Esophagus mucosa (tissue), 1 donor: ENCODE data around the gene LSM7. TPM values are rescaled to one million over a fixed set of nuclear protein-coding genes. Genes with fewer than 3 reads are reported as not detected.

Source experiments
- ATAC-seq: fragments of 200-7000 bp; cut with Tn5 transposase; one replicate; pipeline ENCODE4 v1.9.1; 2020
- total RNA-seq: library from RNA; stranded (reverse); gene quantifications from one replicate; pipeline ENCODE4 v1.2.4, GENCODE V29; 2023
- donor health status: DM: yes; HTN: yes; CAD: no.

LSM7 gene
- total RNA-seq, 1 donor from 2014 or later, result 98.9 TPM

DNA sequence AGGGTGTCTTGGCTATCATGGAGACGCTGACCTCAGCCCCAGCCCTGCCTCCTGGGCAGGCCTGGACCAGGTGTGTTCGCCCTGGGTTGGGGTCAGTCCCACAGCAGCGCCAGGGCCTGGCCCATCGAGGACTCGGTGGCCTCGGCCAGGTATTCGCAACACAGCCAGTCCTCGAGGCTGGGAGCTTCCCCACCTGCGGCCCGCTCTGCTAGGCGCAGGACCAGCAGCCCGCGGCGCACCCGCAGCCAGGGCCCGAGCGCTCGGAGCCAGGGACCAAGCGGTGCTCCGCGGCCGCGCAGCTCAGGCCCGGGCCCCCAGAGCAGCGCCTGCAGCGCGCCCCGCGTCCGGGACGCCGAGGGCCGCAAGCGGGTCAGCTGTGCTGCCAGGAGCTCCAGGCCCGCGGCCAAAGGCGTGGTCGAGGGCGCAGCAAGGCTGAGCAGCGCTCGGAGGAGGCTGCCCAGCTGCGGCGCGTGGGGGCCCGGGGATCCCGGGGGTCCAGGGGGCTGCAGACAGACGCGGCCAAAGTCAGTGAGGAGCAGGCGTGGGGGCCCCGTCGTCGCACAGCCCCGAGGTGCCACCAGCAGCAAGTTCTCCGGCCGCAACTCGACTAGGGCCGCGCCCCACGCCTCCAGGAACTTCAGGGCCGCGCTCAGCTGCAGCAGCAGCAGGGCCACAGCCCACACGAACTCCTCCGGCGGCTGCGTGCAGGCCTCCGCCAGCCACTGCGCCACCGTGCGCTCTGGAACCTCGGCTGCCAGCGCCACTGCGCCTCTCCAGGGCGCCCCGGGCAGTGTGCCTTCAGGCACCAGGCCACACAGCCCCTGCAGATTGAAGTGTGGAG lies 52.6 kb downstream of the LSM7 start:
- ATAC-seq, result peak; percentile 41

DNA sequence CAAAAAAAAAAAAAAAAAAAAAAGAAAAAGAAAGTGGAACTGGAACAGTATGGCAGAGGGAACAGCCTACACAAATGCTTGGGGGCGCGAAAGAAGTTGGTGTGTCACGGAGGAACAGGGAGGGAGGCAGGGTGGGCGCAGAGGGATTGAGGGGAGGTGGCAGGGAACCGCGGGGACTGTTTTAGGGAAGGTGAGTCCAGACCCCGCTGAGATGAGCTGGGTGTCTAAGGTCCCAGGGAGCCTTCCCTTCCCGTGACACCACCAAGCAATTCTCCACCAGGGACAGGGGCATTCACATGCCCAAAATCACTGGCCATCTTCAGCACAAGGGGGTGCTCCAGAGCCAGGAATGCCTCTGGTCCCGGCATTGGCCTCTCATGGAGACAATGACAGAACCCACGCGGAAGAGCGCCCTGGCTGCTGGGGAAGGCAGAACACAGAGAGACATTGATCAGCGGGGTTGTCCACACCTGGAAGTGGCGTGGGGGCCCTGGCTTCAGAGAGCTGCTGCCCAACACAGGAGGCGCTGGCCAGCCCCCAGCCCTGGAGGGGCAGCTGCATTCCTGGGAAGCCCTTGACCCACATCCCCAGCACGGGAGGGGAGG lies 53.4 kb downstream of the LSM7 start:
- ATAC-seq, result peak; percentile 14

DNA sequence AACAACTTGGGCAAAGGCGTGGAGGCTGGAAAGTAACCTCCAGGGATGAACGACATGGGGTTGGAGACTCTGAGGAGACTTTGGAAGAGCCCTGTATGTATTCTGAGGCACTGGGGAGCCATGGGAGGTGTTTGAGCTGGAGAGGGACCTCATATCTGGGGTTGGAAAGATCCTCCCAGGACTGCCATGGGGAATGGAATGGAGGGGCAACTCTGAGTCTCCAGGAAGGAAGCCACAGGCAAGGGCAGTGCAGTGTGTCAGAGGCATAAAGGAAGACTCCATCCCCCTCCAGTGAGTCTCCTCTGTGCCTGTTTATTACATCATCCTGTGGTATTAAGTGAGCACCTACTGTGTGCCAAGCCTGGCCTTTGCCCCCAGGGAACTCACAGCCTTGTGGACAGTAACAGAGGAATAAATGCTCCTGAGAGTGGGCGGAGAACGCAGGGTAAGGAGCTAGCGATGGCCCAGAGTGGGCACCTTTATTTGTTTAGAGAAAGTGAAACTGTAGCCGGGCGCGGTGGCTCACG lies 54.1 kb downstream of the LSM7 start:
- no peak for ATAC-seq

DNA sequence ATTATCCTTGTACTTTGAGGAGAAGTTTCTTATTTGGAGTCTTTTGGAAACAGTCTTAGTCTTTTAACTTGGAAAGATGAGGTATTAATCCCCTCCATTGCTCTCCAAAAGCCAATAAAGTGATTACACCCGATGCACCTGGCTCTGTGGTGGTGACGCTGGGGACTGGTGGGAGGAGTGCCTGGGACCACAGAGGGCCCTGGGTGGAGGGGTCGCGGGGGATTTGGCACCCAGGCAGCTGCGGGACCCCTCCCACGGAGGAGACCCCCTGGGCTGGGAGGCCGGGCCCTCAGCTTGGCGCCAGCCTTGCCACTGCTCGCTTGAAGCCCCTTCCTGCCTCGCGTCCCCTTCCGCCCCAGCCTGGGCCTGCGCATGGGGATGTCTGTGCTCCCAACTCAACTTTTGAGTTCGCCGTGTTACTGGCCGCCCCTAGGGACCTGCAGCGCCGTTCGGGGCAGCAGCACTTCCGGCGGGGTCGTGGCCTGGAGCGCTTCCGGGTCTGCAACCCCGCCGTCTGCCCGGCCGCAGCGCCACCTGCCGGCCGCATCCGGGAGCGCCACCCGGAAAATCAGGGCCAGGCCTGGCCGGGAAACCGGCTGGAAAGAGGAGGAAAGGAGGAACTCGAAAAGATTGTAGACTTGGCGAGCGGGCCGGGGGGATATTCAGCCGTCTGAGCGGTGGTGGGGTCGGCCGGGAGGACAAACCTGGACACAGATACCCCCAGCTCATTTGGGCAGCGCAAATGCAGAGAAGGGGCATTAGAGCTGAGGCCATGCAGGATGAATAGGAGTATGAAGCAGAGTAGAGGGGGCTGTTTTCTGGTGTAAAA lies 54.8 kb downstream of the LSM7 start:
- peak; percentile 3 for ATAC-seq

Other genes with a start within 250 kb of the LSM7 start
- gene MOB3A, start 232.3 kb downstream of the LSM7 start, total RNA-seq, result 28.1 TPM
- 4.7 TPM for gene IZUMO4, start 231.7 kb downstream of the LSM7 start, total RNA-seq
- gene AP3D1, start 177.0 kb downstream of the LSM7 start, total RNA-seq, result 84.2 TPM
- 20.8 TPM for gene DOT1L, start 164.7 kb downstream of the LSM7 start, total RNA-seq
- 48.9 TPM for gene PLEKHJ1, start 92.3 kb downstream of the LSM7 start, total RNA-seq
- gene SF3A2, start 91.8 kb downstream of the LSM7 start, total RNA-seq, result 45.4 TPM
- 0.56 TPM for gene AMH, start 79.3 kb downstream of the LSM7 start, total RNA-seq
- gene JSRP1, start 72.2 kb downstream of the LSM7 start, total RNA-seq, result not detected
- gene PEAK3, start 46.4 kb downstream of the LSM7 start, total RNA-seq, result 0.08 TPM
- not detected for gene LINGO3, start 20.4 kb downstream of the LSM7 start, total RNA-seq
- gene SPPL2B, start 98 bp upstream of the LSM7 start, total RNA-seq, result 18.8 TPM
- not detected for gene TMPRSS9, start 31.7 kb upstream of the LSM7 start, total RNA-seq
- 106 TPM for gene TIMM13, start 99.0 kb upstream of the LSM7 start, total RNA-seq
- 50.4 TPM for gene LMNB2, start 128.4 kb upstream of the LSM7 start, total RNA-seq
- 26.3 TPM for gene GADD45B, start 147.5 kb upstream of the LSM7 start, total RNA-seq